COLO668 (cell line): ENCODE data around the gene NEK7.
A peak's percentile ranks its signal among the peaks of the same experiment; 100 is the strongest.

Source experiments
- DNase-seq: peaks from one replicate; lab custom pipeline; 2025; ENCODE audit not compliant: unreplicated experiment; lab: John Stamatoyannopoulos, UW

Gene NEK7

GRCh38 chr1:198143797-198144196 lies 13.0 kb upstream of the NEK7 start:
- DNase-seq = no peak

GRCh38 chr1:198147216-198147615 lies 9.6 kb upstream of the NEK7 start:
- DNase-seq = no peak

GRCh38 chr1:198150369-198150768 lies 6.4 kb upstream of the NEK7 start:
- DNase-seq = no peak

- DNase-seq = no peak
Measured at GRCh38 chr1:198151688-198152087, 5.1 kb upstream of the NEK7 start.

- DNase-seq = no peak
Measured at GRCh38 chr1:198153103-198153502, 3.7 kb upstream of the NEK7 start.

- DNase-seq = no peak
Measured at GRCh38 chr1:198153804-198154203, 3.0 kb upstream of the NEK7 start.

GRCh38 chr1:198155253-198155652 lies 1.5 kb upstream of the NEK7 start:
- no peak for DNase-seq

- DNase-seq = peak; percentile 71
Measured at GRCh38 chr1:198156111-198156744, 570 bp upstream of the NEK7 start.

- DNase-seq = peak; percentile 89
Measured at GRCh38 chr1:198157241-198157846, 546 bp downstream of the NEK7 start.

GRCh38 chr1:198157847-198158725 lies 1.3 kb downstream of the NEK7 start:
- DNase-seq = peak; percentile 16

- DNase-seq = peak; percentile 92
Measured at GRCh38 chr1:198158735-198159589, 2.2 kb downstream of the NEK7 start.

- no peak for DNase-seq
Measured at GRCh38 chr1:198160222-198160621, 3.4 kb downstream of the NEK7 start.

- DNase-seq = no peak
Measured at GRCh38 chr1:198160946-198161614, 4.3 kb downstream of the NEK7 start.

- no peak for DNase-seq
Measured at GRCh38 chr1:198161718-198162090, 4.9 kb downstream of the NEK7 start.

GRCh38 chr1:198162091-198162767 lies 5.4 kb downstream of the NEK7 start:
- peak; percentile 33 for DNase-seq

- no peak for DNase-seq
Measured at GRCh38 chr1:198165927-198166647, 9.3 kb downstream of the NEK7 start.

- DNase-seq = no peak
Measured at GRCh38 chr1:198166900-198167299, 10.1 kb downstream of the NEK7 start.

- no peak for DNase-seq
Measured at GRCh38 chr1:198167436-198167934, 10.7 kb downstream of the NEK7 start.

GRCh38 chr1:198168227-198168626 lies 11.4 kb downstream of the NEK7 start:
- no peak for DNase-seq
